ENCODE data around the gene TEDDM1.

DNA sequence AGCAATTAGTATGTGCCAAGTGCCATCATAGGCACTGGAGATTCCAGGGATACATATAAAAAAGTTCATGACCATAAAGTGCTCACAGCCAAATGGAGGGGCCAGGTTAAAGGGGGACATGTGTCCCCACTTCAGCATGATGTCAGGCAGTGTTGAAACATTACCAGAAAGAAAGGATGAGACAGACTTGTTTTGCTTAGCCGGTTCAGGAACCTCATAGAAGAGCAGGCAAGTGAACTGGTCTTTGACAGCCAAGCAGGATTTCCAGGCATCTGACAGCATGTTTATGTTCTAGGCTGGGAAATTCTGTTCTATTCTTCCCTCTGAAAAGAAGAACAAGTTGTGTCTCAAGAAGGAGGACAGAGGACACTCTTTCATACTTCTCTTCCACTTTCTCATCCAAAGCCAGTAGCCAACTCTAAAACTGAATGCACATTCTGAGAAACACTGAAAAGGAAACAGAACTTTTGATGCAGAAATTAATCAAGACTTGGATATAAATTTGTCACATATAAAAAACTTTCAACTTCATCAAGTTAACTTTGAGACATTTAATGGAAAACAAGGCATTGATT, 48.6 kb downstream of the TEDDM1 start:
- no peak for TF ChIP-seq POLR2AphosphoS5 (IDR thresholded peaks at IDR 0.05; ENCODE audit: insufficient read depth in 1 of 2, low read depth in 1 of 2)
- TF ChIP-seq, protein P1, sequence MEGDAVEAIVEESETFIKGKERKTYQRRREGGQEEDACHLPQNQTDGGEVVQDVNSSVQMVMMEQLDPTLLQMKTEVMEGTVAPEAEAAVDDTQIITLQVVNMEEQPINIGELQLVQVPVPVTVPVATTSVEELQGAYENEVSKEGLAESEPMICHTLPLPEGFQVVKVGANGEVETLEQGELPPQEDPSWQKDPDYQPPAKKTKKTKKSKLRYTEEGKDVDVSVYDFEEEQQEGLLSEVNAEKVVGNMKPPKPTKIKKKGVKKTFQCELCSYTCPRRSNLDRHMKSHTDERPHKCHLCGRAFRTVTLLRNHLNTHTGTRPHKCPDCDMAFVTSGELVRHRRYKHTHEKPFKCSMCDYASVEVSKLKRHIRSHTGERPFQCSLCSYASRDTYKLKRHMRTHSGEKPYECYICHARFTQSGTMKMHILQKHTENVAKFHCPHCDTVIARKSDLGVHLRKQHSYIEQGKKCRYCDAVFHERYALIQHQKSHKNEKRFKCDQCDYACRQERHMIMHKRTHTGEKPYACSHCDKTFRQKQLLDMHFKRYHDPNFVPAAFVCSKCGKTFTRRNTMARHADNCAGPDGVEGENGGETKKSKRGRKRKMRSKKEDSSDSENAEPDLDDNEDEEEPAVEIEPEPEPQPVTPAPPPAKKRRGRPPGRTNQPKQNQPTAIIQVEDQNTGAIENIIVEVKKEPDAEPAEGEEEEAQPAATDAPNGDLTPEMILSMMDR (IDR thresholded peaks at IDR 0.05): no peak
